Measurements from ENCODE around the gene SLC4A5.
A peak's percentile ranks its signal among the peaks of the same experiment; 100 is the strongest.
"Not testable (repeated sequence)": the region's sequence is repeated elsewhere in the genome, so short reads cannot be mapped to it uniquely, and the experiment has no call there.

SLC4A5 gene

GRCh38 chr2:74198461-74199274, 144.5 kb downstream of the SLC4A5 start, which contains the start of gene MTHFD2:
Gene MTHFD2 (plus strand): TSS chr2:74198615. CDS start chr2:74198642, 27 bp downstream.
- peak; percentile 97 for DNase-seq (ENCODE audit: low spot score)

- DNase-seq (ENCODE audit: low spot score): no peak
These were observed 145.2 kb downstream of the SLC4A5 start for GRCh38 chr2:74198023-74198460.

- DNase-seq (ENCODE audit: low spot score): no peak
These were observed 146.2 kb downstream of the SLC4A5 start for GRCh38 chr2:74197049-74197448.

- no peak for DNase-seq (ENCODE audit: low spot score)
These were observed 148.4 kb downstream of the SLC4A5 start for GRCh38 chr2:74194799-74195198.

- no peak for DNase-seq (ENCODE audit: low spot score)
These were observed 151.4 kb downstream of the SLC4A5 start for GRCh38 chr2:74191596-74192380.

DNA sequence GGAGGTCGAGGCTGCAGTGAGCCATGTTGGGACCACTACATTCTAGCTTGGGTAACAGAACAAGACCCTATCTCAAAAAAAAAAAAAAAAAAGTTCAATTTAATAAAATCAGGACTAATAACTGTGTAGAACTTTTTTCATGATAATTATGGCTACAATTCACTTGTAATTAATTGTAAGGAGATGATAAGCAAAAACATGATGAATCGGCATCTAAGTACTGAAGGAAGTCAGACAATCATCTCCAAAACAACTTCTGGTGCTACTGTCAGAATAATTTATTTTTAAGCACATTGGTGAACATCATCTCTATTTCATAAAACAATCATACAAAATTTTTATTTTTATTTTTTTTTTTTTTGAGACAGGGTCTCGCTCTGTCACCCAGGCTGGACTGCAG, 154.5 kb downstream of the SLC4A5 start:
- no peak for DNase-seq (ENCODE audit: low spot score)

GRCh38 chr2:74188018-74188601, 155.1 kb downstream of the SLC4A5 start:
- peak; percentile 56 for DNase-seq (ENCODE audit: low spot score)

- DNase-seq (ENCODE audit: low spot score): not testable (repeated sequence)
These were observed 156.5 kb downstream of the SLC4A5 start for GRCh38 chr2:74186706-74187105.

GRCh38 chr2:74186038-74186437, 157.2 kb downstream of the SLC4A5 start:
- DNase-seq (ENCODE audit: low spot score): no peak

DNA sequence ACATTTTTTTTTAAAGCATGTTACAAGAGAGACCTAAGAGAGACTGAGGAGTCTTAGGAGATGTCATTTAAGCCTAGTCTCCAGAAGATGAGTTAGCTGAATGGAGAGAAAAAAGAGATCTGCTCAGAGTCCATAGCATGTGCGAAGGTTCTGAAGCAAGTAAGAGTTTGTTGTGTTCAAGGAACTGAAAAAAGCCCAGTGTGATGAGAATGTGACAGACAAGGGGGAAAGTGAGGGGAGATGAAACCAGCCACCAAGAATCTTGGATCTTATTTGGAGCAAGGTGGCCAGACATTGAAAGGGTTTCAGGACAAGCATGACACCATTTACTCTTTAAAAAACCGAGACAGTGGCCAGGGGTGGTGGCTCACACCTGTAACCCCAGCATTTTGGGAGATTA, 159.3 kb downstream of the SLC4A5 start:
- DNase-seq (ENCODE audit: low spot score): no peak

DNA sequence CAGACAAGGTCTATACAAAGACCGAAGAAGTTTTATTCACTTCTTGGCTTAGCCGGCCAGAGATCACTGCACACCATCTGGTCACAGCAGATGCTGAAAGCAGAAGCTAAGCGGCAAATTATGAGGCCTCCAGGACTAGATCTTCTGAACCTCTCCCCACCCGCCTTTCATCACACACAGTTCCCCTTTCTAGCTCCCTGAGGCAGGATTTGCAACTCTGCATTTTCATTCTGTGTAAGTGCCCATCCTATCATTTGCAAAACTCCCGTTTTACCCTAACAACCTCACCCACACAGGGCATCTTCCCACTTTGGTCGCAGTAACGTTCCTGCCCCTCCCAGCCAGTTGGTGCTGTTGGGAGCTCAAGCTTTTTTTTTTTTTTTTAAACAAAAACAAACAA, 161.5 kb downstream of the SLC4A5 start:
- no peak for DNase-seq (ENCODE audit: low spot score)

DNA sequence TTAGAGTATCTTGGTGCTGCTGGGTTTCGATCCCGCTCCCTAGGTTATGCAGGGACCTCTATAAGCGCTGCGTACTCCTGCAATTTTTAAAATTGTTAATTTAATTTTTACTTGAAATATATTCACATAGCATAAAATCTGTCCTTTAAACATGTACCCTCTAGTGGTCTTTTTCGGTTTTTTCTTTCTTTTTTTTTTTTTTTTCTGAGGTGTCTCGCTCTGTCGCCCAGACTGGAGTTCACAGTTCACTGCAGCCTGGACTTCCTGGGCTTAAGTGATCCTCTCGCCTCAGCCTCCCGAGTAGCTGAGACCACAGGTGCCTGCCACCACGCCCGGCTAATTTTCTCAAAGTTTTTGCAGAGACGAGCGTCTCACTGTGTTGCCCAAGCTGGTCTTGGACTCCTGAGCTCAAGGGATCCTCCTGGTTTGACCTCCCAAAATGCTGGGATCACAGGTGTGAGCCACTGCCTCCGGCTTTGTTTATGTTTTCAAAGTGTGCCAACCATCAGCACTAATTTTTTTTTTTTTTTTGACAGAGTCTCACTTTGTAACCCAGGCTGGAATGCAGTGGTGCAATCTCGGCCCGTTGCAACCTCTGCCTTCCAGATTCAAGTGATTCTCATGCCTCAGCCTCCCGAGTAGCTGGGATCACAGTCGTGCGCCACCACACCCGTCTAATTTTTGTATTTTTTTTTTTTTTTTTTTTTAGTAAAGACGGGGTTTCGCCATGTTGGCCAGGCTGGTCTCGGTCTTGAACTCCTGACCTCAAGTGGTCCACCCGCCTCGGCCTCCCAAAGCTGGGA, 164.0 kb downstream of the SLC4A5 start:
- DNase-seq (ENCODE audit: low spot score): no peak

GRCh38 chr2:74178211-74179062, 164.8 kb downstream of the SLC4A5 start, which contains the start of gene MOB1A:
Gene MOB1A (minus strand): TSS chr2:74178879. CDS start chr2:74178674, 205 bp downstream.
- DNase-seq (ENCODE audit: low spot score): peak; percentile 98

DNA sequence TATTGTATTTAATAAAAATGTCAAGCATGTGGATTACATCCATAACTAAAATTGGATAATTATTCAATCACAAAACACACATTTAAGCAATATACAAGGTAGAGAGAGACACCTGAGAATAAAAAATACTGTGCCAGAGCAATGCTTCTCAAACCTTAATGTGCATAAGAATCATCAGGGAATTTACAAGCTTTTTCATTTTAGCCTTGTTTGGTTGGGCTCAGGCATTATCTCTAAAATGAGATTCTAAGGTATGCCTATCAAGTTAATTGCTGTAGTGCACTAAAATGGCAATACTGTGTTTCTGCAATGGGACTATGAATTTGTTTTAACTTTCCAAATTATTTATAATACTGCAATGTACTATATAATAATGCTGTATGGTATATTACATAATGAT, 165.5 kb downstream of the SLC4A5 start:
- no peak for DNase-seq (ENCODE audit: low spot score)

DNA sequence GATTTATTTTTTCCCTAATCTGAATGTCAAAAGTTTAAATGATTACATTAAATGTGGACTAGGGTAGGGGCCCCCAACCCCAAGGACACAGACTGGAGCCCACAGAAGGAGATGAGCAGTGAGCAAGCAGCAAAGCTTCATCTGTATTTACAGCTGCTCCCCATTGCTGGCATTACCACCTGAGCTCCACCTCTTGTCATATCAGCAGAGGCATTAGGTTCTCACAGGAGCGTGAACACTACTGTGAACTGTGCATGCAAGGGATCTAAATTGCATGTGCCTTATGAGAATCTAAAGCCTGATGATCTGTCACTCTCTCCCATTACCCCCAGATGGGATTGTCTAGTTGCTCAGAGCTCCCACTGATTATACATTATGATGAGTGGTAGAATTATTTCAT, 168.3 kb downstream of the SLC4A5 start:
- no peak for DNase-seq (ENCODE audit: low spot score)

GRCh38 chr2:74168739-74169138, 174.5 kb downstream of the SLC4A5 start:
- no peak for DNase-seq (ENCODE audit: low spot score)
